ACHN (cell line): Measurements from ENCODE around the gene CDC42.

ENCODE experiments used
- DNase-seq: peaks from one replicate; pipeline ENCODE4 v3.0.0-alpha.2; 2015
- in situ Hi-C: cut with HindIII; loops from 2 replicates; pipeline ENCODE4 v1.10.0; 2017; ENCODE audit warnings: low sequenced_read_pairs, low pct_ligation_motif_present, low pct_unique_long_range_greater_than_20kb

CDC42 gene

GRCh38 chr1:22100168-22100567 lies 47.7 kb downstream of the CDC42 start:
- in situ Hi-C loops = no loop called here
- no peak for DNase-seq

- in situ Hi-C loops = no loop called here
- no peak for DNase-seq
Measured at GRCh38 chr1:22101199-22101598, 48.7 kb downstream of the CDC42 start.

- in situ Hi-C loops = no loop called here
- no peak for DNase-seq
Measured at GRCh38 chr1:22101995-22102394, 49.5 kb downstream of the CDC42 start.

GRCh38 chr1:22102746-22103145 lies 50.2 kb downstream of the CDC42 start:
- no peak for DNase-seq
- in situ Hi-C loops = no loop called here

- in situ Hi-C loops = no loop called here
- DNase-seq = no peak
Measured at GRCh38 chr1:22104094-22104493, 51.6 kb downstream of the CDC42 start.

GRCh38 chr1:22104865-22105437 lies 52.4 kb downstream of the CDC42 start:
- in situ Hi-C loops = no loop called here
- no peak for DNase-seq

- in situ Hi-C loops = no loop called here
- DNase-seq = peak; percentile 61
Measured at GRCh38 chr1:22105611-22106207, 53.2 kb downstream of the CDC42 start.

- peak; percentile 11 for DNase-seq
- in situ Hi-C loops = no loop called here
Measured at GRCh38 chr1:22107126-22107525, 54.6 kb downstream of the CDC42 start.

- DNase-seq = no peak
- in situ Hi-C loops = no loop called here
Measured at GRCh38 chr1:22108339-22109105, 56.0 kb downstream of the CDC42 start.

GRCh38 chr1:22110016-22110415 lies 57.5 kb downstream of the CDC42 start:
- in situ Hi-C loops = no loop called here
- no peak for DNase-seq

GRCh38 chr1:22111115-22111514 lies 58.6 kb downstream of the CDC42 start:
- in situ Hi-C loops = no loop called here
- no peak for DNase-seq

GRCh38 chr1:22111620-22112019 lies 59.1 kb downstream of the CDC42 start:
- in situ Hi-C loops = no loop called here
- no peak for DNase-seq

- no peak for DNase-seq
- in situ Hi-C loops = no loop called here
Measured at GRCh38 chr1:22112554-22112953, 60.0 kb downstream of the CDC42 start.

- DNase-seq = no peak
- in situ Hi-C loops = no loop called here
Measured at GRCh38 chr1:22114083-22115012, 61.8 kb downstream of the CDC42 start.

GRCh38 chr1:22115286-22115685 lies 62.8 kb downstream of the CDC42 start:
- in situ Hi-C loops = no loop called here
- DNase-seq = no peak

GRCh38 chr1:22117238-22117637 lies 64.7 kb downstream of the CDC42 start:
- in situ Hi-C loops = no loop called here

GRCh38 chr1:22117851-22118250 lies 65.3 kb downstream of the CDC42 start:
- in situ Hi-C loops = no loop called here
- no peak for DNase-seq

More at GRCh38 chr1:22117238-22117637, 64.7 kb downstream of the CDC42 start:
- no peak for DNase-seq

- in situ Hi-C loops = no loop called here
- no peak for DNase-seq
Measured at GRCh38 chr1:22118291-22118992, 65.9 kb downstream of the CDC42 start.
